Glomerular visceral epithelial cell (primary cell): ENCODE results near the gene SEMA4B.
A peak's percentile ranks its signal among the peaks of the same experiment; 100 is the strongest.

Source experiments
- DNase-seq: peaks from one replicate; pipeline ENCODE4 v3.0.0-alpha.2; 2016; ENCODE audit errors: extremely low spot score

Gene SEMA4B

DNA sequence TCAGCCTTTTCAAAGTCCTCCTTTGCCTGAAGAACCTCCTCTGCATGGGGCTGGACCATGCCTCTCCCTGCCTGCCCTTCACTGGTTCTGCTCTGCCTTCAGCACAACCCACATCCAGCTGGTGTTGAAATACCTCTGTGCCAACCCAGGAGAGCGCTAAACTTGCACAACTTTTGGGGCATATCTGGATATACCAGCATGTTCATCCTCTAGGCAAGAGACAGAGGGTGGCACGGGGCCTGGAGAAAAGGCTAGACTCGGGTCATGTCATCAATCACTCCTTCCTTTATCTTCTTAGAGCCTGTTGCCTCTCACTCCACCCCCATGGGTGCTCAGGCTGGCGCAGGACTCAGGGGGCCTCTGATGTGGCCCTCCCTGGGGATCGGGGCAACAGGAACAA is 4.8 kb downstream of the SEMA4B start:
- DNase-seq: no peak

DNA sequence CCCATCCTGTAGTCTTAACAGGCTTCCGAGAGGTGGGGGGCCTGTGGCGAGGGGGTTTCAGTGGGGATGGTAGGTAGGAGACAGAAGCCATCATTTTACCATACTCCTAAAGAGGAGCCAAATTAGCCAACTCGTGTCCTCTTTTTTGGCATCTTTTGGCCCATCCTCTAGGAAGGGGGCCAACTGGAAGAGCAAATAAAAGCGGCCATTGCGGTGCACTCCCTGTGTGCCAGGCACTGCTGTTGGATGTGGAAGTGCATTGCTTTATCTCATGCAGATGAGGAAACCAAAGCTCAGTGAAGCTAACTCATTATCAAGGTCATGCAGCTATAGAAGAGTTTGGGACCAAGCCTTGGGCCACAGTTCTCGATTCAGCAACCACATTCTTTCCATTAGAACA is 6.1 kb downstream of the SEMA4B start:
- DNase-seq: no peak

DNA sequence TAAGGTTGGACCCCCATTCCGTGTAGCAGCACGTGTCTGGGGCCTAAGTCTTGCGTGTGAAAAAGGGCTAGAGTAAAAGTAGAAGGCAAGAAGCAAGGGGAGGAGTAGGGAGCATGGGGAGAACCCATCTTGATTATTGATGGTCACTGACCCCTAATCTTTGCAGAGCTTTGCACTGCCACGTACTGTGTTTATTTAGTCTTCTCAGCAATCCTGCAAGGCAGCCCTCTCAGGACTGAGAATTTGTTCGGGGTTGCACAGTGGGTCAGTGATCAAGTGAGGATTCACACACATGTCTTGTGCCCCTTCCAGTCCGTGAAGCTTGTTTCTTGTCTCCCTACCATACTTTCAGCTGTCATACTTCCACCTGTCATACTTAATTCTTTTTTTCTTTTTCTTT is 7.2 kb downstream of the SEMA4B start:
- DNase-seq: no peak

DNA sequence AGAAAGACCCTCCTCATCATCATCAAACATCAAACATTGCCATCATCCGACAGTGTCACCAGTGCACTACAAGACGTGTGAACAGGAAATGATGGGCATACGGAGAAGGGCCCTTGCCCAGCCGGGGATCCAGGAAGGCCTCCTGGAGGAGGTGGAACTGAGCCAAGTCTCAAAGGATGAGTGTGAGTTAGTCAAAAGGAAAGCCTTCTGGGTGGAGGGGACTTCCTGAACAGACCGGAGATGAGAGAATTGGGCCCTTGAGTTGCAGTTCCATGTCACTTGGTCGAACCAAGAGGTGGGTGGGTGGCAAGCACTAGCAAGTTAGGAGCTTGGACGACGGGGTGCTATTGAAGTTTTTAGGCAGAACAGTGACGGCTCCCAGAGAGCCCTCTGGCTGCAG is 8.5 kb downstream of the SEMA4B start:
- no peak for DNase-seq

DNA sequence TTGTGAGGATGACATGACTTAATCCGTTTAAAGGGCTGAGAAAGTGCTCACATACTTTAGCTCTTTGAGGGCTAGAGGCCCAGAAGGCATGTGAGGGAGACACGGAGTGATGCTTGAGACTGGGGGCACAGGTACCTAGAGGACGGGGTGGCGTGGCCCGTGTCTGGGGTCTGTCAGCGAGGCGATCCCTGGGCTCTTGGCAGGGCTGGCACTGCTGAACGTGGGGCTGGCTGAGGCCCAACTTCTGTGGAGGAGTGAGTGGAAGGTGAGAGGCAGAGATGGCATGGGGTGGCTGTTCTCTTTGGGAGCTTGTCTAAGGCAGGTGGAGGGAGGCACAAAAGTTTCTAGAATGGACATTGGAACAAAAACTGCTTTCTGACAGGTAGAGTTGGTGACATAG is 9.5 kb downstream of the SEMA4B start:
- DNase-seq: no peak

DNA sequence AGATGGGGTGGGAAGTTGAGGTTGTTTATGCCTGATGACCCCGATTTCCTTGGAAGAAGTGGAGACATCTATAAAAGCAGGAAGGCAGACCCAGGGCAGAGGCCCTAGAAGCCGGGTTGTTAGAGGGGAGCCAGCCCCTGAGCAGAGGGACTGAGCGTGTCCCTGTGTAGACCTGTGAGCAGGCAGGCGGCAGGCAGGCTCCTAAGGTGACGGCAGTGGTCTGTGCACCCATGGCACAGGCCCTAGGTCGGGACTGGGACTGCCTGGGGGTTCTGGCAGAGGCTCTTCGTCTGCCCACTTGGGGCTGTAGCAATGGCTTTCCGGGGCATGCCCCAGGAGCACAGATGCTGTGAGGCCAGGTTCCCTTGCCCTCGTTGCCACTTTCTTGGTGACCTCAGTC is 9.9 kb downstream of the SEMA4B start:
- DNase-seq: no peak

DNA sequence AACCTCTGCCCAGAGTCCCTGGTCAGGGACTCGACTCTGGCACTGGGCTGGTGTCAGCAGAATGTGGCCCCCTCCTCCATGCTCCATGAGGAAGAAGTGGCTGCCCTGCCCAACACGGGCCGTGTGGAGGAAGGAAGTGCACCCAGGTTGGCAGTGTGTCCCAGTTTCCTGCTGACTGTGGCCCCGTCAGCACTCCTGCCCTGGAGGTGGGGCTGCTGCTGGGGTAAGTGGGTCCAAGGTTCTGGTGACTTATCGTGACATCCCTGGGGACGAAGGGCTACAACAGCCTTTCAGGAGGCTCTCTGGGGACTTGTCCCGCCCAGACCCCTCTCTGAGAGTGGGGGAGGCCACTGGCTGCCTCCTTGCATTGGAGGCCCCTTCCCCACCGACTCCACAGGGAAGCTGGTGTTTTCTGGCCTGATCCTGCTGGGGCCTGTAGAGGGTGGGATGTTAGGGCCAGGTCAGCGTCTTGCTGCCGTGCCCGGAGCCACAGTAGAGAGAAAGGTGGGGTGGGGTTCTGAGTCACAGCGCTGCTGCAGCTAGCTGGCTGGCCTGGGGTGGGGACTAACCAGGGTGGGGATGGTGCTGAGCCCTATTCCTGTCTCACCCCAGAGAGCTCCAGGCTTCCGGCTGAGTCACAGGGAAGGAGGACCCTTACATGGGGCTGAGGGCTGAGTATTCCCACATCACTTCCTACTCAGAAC is 10.5 kb downstream of the SEMA4B start:
- DNase-seq: peak; percentile 84

DNA sequence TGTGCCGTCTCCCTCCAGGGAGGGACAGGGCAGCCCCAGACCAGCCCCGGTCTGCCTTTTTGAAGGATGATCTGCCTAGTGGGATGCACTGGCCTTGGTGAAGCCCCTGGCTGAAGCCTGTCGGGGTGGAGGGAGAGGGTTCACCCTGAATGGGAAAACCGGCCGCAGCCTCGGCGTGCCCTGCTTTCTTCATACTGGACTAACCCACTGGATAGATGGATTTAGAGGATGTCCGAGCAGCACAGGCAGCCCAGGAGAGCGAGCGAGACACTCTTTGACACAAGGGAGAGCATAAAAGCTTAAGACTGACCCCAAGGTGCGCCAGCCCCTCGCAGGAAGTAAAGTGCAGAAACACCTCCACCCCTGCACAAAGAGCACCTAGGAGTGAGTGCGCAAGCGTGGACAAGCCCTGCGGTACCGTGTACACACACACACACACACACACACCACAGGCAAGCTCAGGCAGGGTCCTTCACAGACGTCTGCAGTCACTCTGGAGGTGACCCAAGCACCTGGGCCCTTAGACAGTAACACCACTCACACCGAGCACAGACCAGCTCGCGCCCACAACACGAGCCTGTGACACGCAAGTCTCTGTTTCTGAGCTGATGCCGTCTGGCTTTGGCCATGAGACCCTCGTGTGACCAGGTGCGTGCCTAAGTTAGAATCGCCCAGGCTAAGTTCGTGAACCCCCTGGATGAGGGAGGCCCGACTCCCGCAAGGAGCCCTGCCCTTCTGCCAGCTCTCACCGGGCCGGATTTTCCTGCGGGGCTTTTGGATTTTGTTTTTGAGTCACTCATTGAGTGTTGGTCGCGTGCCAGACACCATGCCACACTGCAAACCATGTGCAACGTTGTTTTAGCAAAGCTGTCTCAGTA is 11.3 kb downstream of the SEMA4B start:
- DNase-seq: no peak

DNA sequence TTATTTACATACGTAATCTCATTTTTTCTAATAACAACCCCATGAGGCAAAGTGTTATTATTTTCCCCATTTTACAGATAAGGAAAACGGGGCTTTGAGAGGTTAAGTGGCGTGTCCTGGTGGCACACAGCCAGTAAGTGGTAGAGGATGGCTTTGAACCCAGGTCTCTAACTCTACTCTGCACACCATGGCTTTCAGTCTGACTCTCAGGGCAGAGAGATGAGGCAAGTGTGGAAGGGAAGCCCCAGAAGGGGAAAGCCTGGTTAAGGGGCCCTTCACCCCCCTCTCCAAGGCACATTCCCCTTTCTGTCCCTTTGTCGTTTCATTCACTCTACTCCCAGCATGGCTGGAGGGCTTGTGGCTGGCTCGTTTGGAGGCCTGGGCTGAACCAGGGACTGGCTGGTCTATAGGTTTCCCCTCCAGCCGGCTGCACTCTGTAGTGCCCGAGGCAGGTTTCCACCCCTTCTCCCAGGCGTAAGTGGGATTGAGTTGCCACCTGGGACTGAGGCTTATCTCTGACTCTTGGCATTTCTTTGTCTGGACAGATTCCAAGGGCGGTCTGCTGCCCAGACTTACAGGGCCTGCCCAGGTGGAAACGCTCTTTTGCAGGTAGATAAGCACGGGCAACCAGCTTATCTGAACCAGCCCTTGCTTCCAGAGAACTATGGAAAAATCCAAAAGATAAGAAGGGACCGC is 12.1 kb downstream of the SEMA4B start:
- no peak for DNase-seq

DNA sequence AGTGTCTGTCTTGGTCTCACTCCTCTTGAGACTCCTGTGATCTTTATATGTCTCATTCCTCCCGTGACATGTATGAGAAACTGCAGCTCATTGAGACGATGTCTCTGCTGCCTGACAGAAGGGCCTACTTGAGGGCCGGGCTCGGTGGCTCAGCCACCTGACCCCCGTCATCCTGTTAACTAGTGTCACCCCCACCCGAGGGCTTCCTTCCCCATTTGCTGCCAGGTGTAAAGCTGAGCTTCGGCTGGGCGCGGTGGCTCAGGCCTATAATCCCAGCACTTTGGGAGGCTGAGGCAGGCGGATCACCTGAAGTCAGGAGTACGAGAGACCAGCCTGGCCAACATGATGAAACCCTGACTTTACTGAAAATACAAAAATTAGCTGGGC is 12.7 kb downstream of the SEMA4B start:
- DNase-seq: no peak

DNA sequence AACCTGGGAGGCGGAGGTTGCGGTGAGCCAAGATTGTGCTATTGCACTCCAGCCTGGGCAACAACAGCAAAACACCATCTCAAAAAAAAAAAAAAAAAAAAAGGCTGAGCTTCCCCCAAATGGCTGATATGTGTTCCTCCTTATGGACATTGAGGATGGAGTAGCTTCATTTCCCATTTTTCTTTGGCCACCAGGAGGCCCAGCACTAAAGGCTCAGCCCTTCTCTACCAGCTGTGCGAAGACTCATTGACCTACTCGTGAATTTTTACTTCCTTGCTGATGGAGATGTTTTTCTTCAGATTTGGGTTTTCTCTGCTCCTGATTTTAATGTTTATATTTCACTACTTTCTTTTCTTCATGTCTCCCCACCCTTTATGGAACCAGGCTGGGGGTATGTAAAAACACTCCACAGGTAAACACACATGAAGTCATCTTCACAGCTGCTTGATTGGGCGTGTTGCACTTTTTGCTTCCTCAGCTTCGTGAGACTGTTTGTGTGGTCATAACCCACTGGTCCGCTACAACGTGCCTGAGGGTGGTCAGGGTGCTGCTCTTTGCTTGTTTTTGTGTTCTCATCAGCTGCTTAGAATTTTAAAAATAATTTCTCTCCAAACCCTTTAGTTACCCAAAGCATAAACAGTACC is 13.5 kb downstream of the SEMA4B start:
- DNase-seq: no peak

DNA sequence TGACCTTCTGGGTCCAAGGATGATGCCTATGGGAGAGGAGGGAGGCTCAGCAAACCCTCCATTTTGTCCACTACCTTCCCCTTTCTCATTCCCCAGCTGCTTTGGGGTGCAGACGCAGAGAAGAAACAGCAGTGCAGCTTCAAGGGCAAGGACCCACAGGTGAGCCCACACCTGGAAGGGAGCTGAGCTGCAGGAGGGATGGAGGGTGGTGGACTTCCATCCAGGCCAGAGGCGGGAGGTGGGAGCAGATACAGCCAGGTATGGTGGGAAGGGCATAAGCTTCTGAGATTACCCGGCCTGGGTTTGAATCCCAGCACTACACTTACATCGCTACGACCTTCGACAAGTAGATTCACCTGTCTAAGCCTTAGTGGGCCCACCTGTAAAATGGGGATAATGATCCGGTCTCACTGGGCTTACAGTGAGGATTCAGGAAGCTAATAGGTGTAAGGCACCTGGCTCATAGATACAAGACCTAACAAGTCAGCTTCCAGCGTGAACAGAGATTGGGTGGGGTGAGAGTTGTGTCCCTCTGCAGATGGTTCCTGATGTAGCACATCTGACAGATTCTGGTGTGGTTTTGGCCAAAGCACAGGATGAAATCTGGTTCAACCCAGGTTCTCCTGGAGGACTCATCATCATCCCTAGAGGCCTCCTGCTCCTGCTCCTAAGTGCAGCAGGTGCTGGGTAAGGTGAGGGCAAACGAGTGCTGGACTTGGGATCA is 16.7 kb downstream of the SEMA4B start:
- DNase-seq: no peak

DNA sequence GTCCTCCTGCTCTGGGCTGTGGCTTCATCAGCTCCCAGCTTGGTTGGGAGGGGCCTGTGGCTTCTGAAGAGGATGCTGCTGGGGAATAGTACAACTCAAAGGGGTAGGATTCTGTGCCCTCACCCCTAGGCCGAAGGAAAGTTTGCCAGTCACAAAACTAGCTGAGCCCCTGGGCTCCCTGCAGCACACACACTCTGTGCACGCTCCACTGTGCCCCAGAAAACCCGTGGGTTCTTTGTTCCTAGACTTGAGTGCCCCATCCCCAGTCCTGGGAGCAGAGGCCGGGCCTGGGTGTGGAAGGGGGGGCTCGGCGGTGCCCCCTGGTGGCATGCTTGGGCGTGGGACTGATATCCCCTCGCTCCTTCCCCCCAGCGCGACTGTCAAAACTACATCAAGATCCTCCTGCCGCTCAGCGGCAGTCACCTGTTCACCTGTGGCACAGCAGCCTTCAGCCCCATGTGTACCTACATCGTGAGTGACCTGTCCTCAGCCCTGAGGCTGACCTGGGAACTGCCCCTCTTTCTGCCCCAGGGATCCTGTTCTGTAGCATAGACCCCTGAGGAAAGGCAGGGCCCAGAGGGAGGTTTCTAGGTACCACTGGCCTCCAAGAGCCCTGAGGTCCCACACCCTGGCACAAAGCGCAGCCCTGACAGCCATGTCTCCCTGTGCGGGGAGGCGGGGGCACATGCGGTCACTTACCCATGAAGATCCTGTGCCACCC is 18.5 kb downstream of the SEMA4B start:
- DNase-seq: peak; percentile 36

DNA sequence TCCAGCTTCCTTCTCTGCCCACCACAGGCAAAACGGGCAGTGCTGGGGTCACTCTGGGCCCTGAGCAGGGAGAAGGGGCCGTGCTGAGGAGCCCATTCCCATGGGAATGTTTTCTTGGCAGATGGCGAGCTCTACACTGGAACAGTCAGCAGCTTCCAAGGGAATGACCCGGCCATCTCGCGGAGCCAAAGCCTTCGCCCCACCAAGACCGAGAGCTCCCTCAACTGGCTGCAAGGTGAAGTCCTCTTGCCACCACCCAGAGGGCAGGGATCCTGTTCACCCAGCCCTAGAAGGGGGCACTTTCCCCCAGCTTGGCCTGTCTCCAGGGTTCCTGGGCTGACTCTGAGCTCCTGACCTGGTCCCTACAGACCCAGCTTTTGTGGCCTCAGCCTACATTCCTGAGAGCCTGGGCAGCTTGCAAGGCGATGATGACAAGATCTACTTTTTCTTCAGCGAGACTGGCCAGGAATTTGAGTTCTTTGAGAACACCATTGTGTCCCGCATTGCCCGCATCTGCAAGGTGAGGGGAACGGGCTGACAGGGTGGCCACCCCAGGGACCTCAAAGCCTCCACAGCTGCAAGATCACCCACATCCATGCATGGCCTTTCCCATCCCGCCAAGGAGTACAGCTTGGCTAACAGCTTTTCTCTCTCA is 20.2 kb downstream of the SEMA4B start:
- peak; percentile 83 for DNase-seq

DNA sequence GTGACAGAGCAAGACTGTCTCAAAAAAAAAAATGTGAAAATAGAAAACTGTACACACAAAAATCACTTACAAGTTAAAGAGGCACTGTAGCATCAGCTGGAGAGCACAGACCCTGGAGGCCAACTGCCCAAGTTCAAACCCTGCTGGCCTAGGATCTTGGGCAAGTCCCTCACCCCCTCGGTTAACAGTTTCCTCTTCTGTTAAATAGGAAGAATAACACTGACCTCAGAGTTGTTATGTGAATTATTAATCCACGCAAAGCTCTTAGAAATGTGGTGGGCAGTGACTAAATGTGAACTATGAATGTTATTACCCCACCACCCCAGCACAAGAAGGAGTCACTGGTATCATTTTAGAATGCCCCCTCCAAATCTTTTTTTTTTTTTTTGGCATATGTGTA is 21.4 kb downstream of the SEMA4B start:
- peak; percentile 41 for DNase-seq

DNA sequence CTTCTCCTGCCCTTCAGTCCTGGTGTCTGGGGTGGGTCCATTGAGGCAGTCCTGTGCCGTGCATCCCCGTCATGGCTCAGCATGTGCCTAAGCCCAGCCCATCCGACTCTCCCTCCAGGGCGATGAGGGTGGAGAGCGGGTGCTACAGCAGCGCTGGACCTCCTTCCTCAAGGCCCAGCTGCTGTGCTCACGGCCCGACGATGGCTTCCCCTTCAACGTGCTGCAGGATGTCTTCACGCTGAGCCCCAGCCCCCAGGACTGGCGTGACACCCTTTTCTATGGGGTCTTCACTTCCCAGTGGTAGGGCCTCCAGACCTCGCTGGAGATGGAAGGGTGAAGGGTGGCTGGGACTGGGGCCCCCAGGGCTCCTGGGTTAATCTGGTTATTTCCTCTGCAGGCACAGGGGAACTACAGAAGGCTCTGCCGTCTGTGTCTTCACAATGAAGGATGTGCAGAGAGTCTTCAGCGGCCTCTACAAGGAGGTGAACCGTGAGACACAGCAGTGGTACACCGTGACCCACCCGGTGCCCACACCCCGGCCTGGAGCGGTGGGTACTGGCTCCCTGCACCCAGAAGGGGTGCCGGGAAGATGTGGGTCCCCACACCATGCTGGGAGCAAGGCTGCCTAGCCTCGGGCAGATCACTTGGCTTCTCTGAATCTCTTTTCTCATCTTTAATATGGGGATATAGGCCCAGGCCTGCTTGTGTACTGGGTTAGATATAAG is 22.5 kb downstream of the SEMA4B start:
- no peak for DNase-seq

DNA sequence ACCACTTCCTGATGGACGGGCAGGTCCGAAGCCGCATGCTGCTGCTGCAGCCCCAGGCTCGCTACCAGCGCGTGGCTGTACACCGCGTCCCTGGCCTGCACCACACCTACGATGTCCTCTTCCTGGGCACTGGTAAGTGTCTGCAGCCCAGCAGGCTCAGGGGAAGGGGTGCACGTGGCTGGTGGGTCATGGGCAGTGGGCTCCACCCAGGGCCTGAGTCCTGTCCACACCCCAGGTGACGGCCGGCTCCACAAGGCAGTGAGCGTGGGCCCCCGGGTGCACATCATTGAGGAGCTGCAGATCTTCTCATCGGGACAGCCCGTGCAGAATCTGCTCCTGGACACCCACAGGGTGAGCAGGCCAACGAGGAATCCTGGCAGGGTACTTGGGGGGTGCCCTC is 23.9 kb downstream of the SEMA4B start:
- no peak for DNase-seq

DNA sequence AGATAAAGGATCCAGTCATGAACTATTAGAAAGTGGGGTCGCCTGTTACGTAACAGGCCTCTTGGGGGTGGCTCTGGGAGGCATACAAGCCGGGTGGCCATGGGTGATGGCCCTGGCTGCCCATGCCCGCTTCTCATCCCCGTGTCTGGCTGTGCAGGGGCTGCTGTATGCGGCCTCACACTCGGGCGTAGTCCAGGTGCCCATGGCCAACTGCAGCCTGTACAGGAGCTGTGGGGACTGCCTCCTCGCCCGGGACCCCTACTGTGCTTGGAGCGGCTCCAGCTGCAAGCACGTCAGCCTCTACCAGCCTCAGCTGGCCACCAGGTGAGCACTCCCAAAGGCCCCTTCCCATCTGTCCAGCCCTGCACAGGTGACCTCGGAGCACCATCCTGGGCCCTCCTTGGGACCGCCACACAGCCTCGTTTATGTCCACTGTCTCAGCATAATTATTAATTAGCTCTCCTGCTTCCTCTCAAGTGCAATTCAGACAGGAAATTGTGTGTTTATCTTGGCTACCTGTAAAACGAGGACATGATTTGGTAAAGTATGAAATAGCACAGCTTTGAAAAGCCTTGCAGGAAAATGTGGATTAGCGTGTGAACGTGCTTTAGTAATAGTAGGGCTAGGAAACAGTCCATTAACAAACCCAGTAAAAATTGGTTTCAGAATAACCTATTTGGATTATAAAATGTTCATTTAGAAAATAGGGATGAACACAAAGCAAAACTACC is 24.5 kb downstream of the SEMA4B start:
- DNase-seq: no peak

DNA sequence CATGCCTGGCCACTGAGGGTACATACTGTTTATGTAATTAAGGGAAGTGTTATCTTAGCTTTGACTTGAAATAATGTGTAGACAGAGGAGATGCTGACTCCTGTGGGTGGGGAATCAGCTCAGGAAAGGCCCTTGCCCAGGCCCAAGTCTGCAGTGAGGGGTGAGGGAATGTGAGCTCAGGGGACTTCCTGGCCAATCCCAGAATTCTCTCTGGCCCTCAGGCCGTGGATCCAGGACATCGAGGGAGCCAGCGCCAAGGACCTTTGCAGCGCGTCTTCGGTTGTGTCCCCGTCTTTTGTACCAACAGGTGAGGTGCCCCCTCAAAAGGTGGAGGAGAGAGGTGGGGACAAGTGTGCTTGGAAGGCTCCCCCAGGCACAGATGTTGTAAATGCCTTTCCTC is 26.2 kb downstream of the SEMA4B start:
- no peak for DNase-seq
